ENCODE measurements around the gene PEX14.

The PEX14 gene

GRCh38 chr1:10652626-10653025 lies 177.9 kb downstream of the PEX14 start:
- no peak for DNase-seq

GRCh38 chr1:10653370-10654125 lies 178.8 kb downstream of the PEX14 start:
- no peak for DNase-seq

GRCh38 chr1:10655002-10655401 lies 180.3 kb downstream of the PEX14 start:
- no peak for DNase-seq

- no peak for DNase-seq
Observed at GRCh38 chr1:10656431-10656830, 181.7 kb downstream of the PEX14 start.

GRCh38 chr1:10657088-10657847 lies 182.5 kb downstream of the PEX14 start:
- no peak for DNase-seq

GRCh38 chr1:10658396-10659066 lies 183.8 kb downstream of the PEX14 start:
- no peak for DNase-seq

GRCh38 chr1:10659218-10659617 lies 184.5 kb downstream of the PEX14 start:
- DNase-seq: no peak

- DNase-seq: no peak
Observed at GRCh38 chr1:10659646-10660540, 185.1 kb downstream of the PEX14 start.

GRCh38 chr1:10661453-10661852 lies 186.7 kb downstream of the PEX14 start:
- no peak for DNase-seq

- no peak for DNase-seq
Observed at GRCh38 chr1:10662090-10662688, 187.4 kb downstream of the PEX14 start.

- DNase-seq: no peak
Observed at GRCh38 chr1:10662824-10663677, 188.3 kb downstream of the PEX14 start.

- no peak for DNase-seq
Observed at GRCh38 chr1:10663678-10664035, 188.9 kb downstream of the PEX14 start.

- no peak for DNase-seq
Observed at GRCh38 chr1:10664251-10664650, 189.5 kb downstream of the PEX14 start.

GRCh38 chr1:10665226-10665625 lies 190.5 kb downstream of the PEX14 start:
- no peak for DNase-seq

- DNase-seq: no peak
Observed at GRCh38 chr1:10665930-10666850, 191.4 kb downstream of the PEX14 start.

- DNase-seq: no peak
Observed at GRCh38 chr1:10667861-10668761, 193.4 kb downstream of the PEX14 start.

- no peak for DNase-seq
Observed at GRCh38 chr1:10669570-10669969, 194.8 kb downstream of the PEX14 start.

GRCh38 chr1:10670190-10670589 lies 195.4 kb downstream of the PEX14 start:
- no peak for DNase-seq

GRCh38 chr1:10671090-10671489 lies 196.3 kb downstream of the PEX14 start:
- DNase-seq: no peak

Measured in NCI-H446 (cell line).